Measurements from ENCODE around the gene VSIG10L.

Gene VSIG10L

DNA sequence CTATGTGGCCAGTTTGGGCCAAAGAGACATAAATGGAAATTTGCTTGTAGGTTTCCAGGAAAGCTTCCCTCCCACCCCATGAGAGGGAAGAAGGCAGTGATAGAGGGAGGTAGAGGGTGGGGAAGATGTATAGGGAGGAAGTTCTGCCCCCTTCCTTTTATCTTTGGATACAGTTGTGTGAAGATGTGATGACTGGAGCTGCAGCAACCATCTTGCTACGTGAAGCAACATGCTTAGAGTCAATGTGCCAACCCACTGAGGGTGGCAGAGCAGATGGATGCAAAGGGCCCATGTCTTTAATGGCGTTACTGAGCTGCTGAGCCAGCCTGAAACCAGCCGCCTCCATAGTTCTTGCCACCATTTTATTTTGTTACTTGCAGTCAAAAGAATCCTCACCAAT, 10.7 kb downstream of the VSIG10L start:
- DNase-seq: no peak
- Histone ChIP-seq H3K4ac (ENCODE audit: low read depth, low read length) (no peak overlapping the region), H3K27ac (ENCODE audit: low read depth, low read length) (no peak overlapping the region), H3K56ac (ENCODE audit: low read length) (no peak overlapping the region), H3K79me2 (ENCODE audit: control insufficient read depth, insufficient read depth, low read length) (no peaks in the 10 kb centered on the region), H2BK120ac (ENCODE audit: low read depth, low read length) (no peak overlapping the region), H3K23ac (ENCODE audit: low read length) (no peak overlapping the region), H3K4me2 (ENCODE audit: low read length) (no peak overlapping the region), H3K4me3 (ENCODE audit: low read length) (no peak overlapping the region), H2BK15ac (replicated peaks; ENCODE audit: low read depth) (no peak overlapping the region), H3K4me1 (ENCODE audit: control insufficient read depth, low read depth, low read length) (no peaks in the 10 kb centered on the region), H4K8ac (ENCODE audit: low read depth, low read length) (no peak overlapping the region), H3K9ac (ENCODE audit: low read length) (no peak overlapping the region), H2AK5ac (ENCODE audit: low read length) (no peak overlapping the region), H3K36me3 (ENCODE audit: control insufficient read depth, insufficient read depth, low read length) (no peaks in the 10 kb centered on the region), H3K18ac (ENCODE audit: low read length) (no peak overlapping the region), H3K27me3 (ENCODE audit: insufficient read depth, low read length, poor library complexity) (no peaks in the 10 kb centered on the region), H2BK5ac (ENCODE audit: low read length) (no peak overlapping the region), H4K5ac (ENCODE audit: low read length) (no peak overlapping the region), H3K79me1 (ENCODE audit: low read length) (no peaks in the 10 kb centered on the region)
- WGBS (ENCODE audit: extremely low coverage, insufficient coverage, low lambda C conversion rate): no CpG with 5 or more reads among the region's 3 CpGs

GRCh38 chr19:51330366-51330765, 11.6 kb downstream of the VSIG10L start:
- Histone ChIP-seq H3K4me2 (ENCODE audit: low read length) (no peak overlapping the region), H3K27ac (ENCODE audit: low read depth, low read length) (no peak overlapping the region), H3K56ac (ENCODE audit: low read length) (no peak overlapping the region), H3K4me3 (ENCODE audit: low read length) (no peak overlapping the region), H3K79me1 (ENCODE audit: low read length) (no peaks in the 10 kb centered on the region), H2AK5ac (ENCODE audit: low read length) (no peak overlapping the region), H3K9ac (ENCODE audit: low read length) (no peak overlapping the region), H3K23ac (ENCODE audit: low read length) (no peak overlapping the region), H3K18ac (ENCODE audit: low read length) (no peak overlapping the region), H3K79me2 (ENCODE audit: control insufficient read depth, insufficient read depth, low read length) (no peaks in the 10 kb centered on the region), H3K4ac (ENCODE audit: low read depth, low read length) (no peak overlapping the region), H2BK5ac (ENCODE audit: low read length) (no peak overlapping the region), H4K5ac (ENCODE audit: low read length) (no peak overlapping the region), H2BK15ac (replicated peaks; ENCODE audit: low read depth) (no peak overlapping the region), H2BK120ac (ENCODE audit: low read depth, low read length) (no peak overlapping the region), H4K8ac (ENCODE audit: low read depth, low read length) (no peak overlapping the region), H3K36me3 (ENCODE audit: control insufficient read depth, insufficient read depth, low read length) (no peaks in the 10 kb centered on the region), H3K4me1 (ENCODE audit: control insufficient read depth, low read depth, low read length) (no peaks in the 10 kb centered on the region), H3K27me3 (ENCODE audit: insufficient read depth, low read length, poor library complexity) (no peaks in the 10 kb centered on the region)
- no peak for DNase-seq
- WGBS (ENCODE audit: extremely low coverage, insufficient coverage, low lambda C conversion rate): no CpG with 5 or more reads among the region's 4 CpGs

- Histone ChIP-seq H2AK5ac (ENCODE audit: low read length) (no peak overlapping the region), H3K23ac (ENCODE audit: low read length) (no peak overlapping the region), H3K27ac (ENCODE audit: low read depth, low read length) (no peak overlapping the region), H3K56ac (ENCODE audit: low read length) (no peak overlapping the region), H3K4ac (ENCODE audit: low read depth, low read length) (no peak overlapping the region), H3K36me3 (ENCODE audit: control insufficient read depth, insufficient read depth, low read length) (no peaks in the 10 kb centered on the region), H4K8ac (ENCODE audit: low read depth, low read length) (no peak overlapping the region), H3K79me1 (ENCODE audit: low read length) (no peaks in the 10 kb centered on the region), H3K4me1 (ENCODE audit: control insufficient read depth, low read depth, low read length) (no peaks in the 10 kb centered on the region), H3K79me2 (ENCODE audit: control insufficient read depth, insufficient read depth, low read length) (no peaks in the 10 kb centered on the region), H3K27me3 (ENCODE audit: insufficient read depth, low read length, poor library complexity) (no peaks in the 10 kb centered on the region), H3K18ac (ENCODE audit: low read length) (no peak overlapping the region), H2BK5ac (ENCODE audit: low read length) (no peak overlapping the region), H3K4me3 (ENCODE audit: low read length) (no peak overlapping the region), H3K4me2 (ENCODE audit: low read length) (no peak overlapping the region), H2BK15ac (replicated peaks; ENCODE audit: low read depth) (no peak overlapping the region), H4K5ac (ENCODE audit: low read length) (no peak overlapping the region), H3K9ac (ENCODE audit: low read length) (no peak overlapping the region), H2BK120ac (ENCODE audit: low read depth, low read length) (no peak overlapping the region)
- WGBS (ENCODE audit: extremely low coverage, insufficient coverage, low lambda C conversion rate): no CpG with 5 or more reads among the region's 5 CpGs
- no peak for DNase-seq
Observed at GRCh38 chr19:51329411-51329810, 12.5 kb downstream of the VSIG10L start.

DNA sequence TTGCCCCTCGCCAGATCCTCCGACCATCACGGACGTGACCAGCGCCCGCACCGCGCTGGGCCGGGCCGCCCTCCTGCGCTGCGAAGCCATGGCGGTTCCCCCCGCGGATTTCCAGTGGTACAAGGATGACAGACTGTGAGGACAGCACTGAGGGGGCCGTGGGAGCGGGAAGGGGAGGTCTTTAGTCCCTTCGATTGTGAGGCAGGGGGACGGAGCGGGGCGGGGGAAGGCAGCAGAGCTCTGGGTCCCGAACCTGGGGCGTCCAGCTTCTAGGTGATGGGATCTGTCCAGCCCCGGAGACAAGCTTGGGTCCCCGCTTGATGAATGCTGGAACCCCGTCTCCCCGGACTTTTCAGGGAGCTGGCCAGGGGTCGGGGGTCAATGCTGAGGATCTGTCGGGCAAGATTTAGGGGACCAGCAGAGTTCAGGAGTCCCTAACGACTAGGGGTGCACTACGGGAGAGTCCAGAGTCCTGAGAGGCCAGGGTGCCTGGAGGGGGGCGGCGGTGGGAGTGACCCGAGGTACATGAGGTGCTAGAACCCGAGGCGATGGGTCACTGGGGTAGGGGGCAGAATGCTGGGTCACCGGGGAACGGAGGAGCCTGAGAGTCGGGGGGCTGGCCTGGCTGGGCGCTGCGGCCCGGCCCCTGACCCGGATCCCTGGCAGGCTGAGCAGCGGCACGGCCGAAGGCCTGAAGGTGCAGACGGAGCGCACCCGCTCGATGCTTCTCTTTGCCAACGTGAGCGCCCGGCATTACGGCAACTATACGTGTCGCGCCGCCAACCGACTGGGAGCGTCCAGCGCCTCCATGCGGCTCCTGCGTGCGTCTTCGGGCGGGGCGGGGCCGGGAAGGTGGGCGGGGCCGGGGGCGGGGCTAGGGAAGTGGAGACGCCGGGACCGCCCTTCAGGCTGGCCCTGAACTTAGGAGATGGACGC, 14.6 kb downstream of the VSIG10L start:
- peak; percentile 82 for DNase-seq
- H3K4me3 ChIP-seq (ENCODE audit: low read length): no peak overlapping the region
- no peaks in the 10 kb centered on the region for H3K79me1 ChIP-seq (ENCODE audit: low read length)

DNA sequence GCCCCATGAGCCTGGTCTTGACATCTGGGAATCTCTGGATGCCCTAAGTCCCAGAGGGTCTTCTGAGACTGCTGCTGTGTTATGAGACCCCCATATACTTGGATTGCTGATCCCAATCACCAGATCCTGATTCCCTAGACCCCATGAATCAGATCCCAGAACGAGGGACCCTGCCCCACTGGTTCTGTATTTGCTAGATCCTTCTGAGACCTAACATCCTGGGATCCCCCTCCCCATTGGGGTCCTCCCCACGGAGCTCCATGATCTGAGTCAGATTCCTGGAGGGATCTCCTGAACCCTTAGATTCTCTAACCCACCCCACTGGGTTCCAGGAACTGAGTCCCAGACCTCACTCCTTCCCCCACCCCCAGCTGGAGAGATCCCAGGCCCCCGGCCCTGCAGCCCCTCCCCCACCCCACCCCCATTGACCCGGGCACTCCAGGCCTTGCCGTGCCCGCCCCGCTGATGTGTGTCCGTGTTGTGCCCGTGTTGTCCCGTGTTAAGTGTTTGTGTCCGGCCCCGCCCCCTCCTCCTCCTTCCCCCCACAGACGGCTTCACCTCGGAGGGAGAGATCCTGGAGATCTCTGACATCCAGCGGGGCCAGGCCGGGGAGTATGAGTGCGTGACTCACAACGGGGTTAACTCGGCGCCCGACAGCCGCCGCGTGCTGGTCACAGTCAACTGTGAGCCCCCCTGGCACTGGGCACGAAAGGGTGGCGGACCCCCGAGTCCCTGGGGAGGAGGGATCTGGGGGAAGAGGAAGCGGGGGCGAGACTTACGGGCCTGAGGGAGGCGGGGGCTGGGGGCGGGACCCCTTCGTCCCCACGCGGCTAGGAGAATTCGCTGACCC, 15.5 kb downstream of the VSIG10L start:
- Histone ChIP-seq H2BK5ac (ENCODE audit: low read length) (no peak overlapping the region), H3K4ac (ENCODE audit: low read depth, low read length) (no peak overlapping the region), H2AK5ac (ENCODE audit: low read length) (no peak overlapping the region), H3K36me3 (ENCODE audit: control insufficient read depth, insufficient read depth, low read length) (no peaks in the 10 kb centered on the region), H3K56ac (ENCODE audit: low read length) (no peak overlapping the region), H4K8ac (ENCODE audit: low read depth, low read length) (no peak overlapping the region), H3K4me3 (ENCODE audit: low read length) (no peak overlapping the region), H3K4me1 (ENCODE audit: control insufficient read depth, low read depth, low read length) (no peaks in the 10 kb centered on the region), H2BK120ac (ENCODE audit: low read depth, low read length) (no peak overlapping the region), H3K18ac (ENCODE audit: low read length) (no peak overlapping the region), H3K27ac (ENCODE audit: low read depth, low read length) (no peak overlapping the region), H4K5ac (ENCODE audit: low read length) (no peak overlapping the region), H3K9ac (ENCODE audit: low read length) (no peak overlapping the region), H3K4me2 (ENCODE audit: low read length) (no peak overlapping the region), H3K79me1 (ENCODE audit: low read length) (no peaks in the 10 kb centered on the region), H3K27me3 (ENCODE audit: insufficient read depth, low read length, poor library complexity) (no peaks in the 10 kb centered on the region), H2BK15ac (replicated peaks; ENCODE audit: low read depth) (no peak overlapping the region), H3K23ac (ENCODE audit: low read length) (no peak overlapping the region), H3K79me2 (ENCODE audit: control insufficient read depth, insufficient read depth, low read length) (no peaks in the 10 kb centered on the region)
- no peak for DNase-seq
- WGBS (ENCODE audit: extremely low coverage, insufficient coverage, low lambda C conversion rate): no CpG with 5 or more reads among the region's 36 CpGs

More for the DNA sequence above, 14.6 kb downstream of the VSIG10L start:
- Histone ChIP-seq H3K4ac (ENCODE audit: low read depth, low read length) (no peak overlapping the region), H3K27ac (ENCODE audit: low read depth, low read length) (no peak overlapping the region), H3K9ac (ENCODE audit: low read length) (peak overlapping the region; percentile 79), H3K23ac (ENCODE audit: low read length) (no peak overlapping the region), H3K4me2 (ENCODE audit: low read length) (peak overlapping the region; percentile 71), H3K36me3 (ENCODE audit: control insufficient read depth, insufficient read depth, low read length) (no peaks in the 10 kb centered on the region), H4K8ac (ENCODE audit: low read depth, low read length) (no peak overlapping the region), H3K4me1 (ENCODE audit: control insufficient read depth, low read depth, low read length) (no peaks in the 10 kb centered on the region), H2AK5ac (ENCODE audit: low read length) (no peak overlapping the region), H4K5ac (ENCODE audit: low read length) (no peak overlapping the region), H2BK120ac (ENCODE audit: low read depth, low read length) (no peak overlapping the region), H2BK15ac (replicated peaks; ENCODE audit: low read depth) (no peak overlapping the region), H2BK5ac (ENCODE audit: low read length) (no peak overlapping the region), H3K27me3 (ENCODE audit: insufficient read depth, low read length, poor library complexity) (no peaks in the 10 kb centered on the region), H3K56ac (ENCODE audit: low read length) (peak overlapping the region; percentile 91), H3K79me2 (ENCODE audit: control insufficient read depth, insufficient read depth, low read length) (no peaks in the 10 kb centered on the region), H3K18ac (ENCODE audit: low read length) (peak overlapping the region; percentile 24)
- WGBS (ENCODE audit: extremely low coverage, insufficient coverage, low lambda C conversion rate): no CpG with 5 or more reads among the region's 75 CpGs

Measured in mesendoderm (in vitro differentiated cells).